Fibroblast of peridontal ligament (primary cell): Measurements from ENCODE around the gene RAB34.
"Not testable (repeated sequence)": the region's sequence is repeated elsewhere in the genome, so short reads cannot be mapped to it uniquely, and the experiment has no call there.

Experiments
- DNase-seq: peaks from one replicate; pipeline ENCODE4 v3.0.0-alpha.2; 2010; ENCODE audit errors: extremely low read depth

Gene RAB34

GRCh38 chr17:28746611-28747050 lies 29.0 kb upstream of the RAB34 start:
- DNase-seq: no peak

DNA sequence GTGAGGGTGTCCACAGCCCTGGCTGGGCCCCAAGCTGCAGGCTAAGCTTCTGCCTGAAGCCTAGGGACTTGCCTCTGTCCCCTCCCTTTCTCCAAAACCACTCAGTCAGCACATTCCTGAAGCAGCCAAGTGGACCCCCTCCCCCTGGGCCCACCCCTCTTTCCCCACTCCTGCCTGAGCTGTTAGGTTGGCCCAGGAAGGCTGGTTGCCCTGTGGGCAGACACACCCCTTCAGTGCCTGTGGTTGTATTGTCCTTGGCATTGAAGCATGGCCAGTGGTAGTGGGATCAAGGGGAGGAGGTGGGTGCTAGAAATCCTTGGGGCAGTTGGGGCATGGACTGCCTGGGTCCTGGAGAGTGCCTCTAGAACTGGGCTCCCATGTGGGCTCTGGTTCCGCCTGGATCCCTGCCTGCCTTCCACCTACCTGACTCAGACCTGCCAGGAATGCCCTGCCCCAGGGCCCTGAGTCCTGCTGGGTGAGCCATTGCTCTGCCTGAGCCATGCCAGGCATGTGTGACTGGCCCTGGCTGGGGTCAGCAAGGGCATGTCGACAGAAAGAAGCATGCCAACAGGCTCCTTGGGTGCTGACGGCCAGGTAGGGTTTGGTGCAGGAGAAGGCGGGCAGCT lies 28.2 kb upstream of the RAB34 start:
- no peak for DNase-seq

DNA sequence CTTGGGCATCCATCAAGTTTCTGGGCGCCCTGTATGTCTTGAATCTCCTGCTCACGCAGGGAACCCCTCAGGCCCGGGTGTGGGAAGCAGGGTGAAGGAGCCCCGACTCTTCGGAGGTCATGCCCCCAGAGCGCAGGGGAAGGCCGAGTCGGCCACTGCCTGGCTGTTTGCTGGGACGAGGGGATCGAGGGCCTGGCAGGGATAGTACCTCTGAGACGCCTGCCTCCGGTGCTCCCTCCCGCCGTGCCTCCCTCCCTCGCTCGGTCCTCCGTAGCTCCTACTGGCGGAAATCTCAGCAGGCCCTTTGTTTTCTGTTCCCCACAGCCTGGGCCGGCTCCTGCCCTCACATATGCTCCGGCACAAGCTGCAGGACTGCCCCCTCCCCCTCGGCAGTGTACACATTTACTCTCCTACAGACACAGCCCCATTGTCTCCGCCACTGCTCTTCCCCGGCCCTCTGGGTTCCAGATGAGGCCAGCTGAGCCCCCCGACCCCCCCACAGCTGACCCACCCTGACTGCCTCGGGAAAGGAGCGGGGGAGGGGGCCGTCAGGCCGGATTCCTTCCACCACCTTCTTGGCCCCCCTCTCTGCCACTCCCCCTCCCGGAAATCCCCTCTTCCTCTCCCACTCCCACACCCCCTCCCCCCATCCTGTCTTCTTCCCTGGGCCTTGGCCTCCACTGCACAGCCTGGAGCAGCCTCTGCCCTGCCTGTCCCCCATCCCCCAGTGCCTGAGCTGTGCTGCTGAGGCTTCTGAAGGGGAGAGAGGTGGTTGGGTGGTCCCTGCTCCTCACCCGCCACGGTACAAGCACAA lies 27.5 kb upstream of the RAB34 start:
- peak; percentile 38 for DNase-seq

DNA sequence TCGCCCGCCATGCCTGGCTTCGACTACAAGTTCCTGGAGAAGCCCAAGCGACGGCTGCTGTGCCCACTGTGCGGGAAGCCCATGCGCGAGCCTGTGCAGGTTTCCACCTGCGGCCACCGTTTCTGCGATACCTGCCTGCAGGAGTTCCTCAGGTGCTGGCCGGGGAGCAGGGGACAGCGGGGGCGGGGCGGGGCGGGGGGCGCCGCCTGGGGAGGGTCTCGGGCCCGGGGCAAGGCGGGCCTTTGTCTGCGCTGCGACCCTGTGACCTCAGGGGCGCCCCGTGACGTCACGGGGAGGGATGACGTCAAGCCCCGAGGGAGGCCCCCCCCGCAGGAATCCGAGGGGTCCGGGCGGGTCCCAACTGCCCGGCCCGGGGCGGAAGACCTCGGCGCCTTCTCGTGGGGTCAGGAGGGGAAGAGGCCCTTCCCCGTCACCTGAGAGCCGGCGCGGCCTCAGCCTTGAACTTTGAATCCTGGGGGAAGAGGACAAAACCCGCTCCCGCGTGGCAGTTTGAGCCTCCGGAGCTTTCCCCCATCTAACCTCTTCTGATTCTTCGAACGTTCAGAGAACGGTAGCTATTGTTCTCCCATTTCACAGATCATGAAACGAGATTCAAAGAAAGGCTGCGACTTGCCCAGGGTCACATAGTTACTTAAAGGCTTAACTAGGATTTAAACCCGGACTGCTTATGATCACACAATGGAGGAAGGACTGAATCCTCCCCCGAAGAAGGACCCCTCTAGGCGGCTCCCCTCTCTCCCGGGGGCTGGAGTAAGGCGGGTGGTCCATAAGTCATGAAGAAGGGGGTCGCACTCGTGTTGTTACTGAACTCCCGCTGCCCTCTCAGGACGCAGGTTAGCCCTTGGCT lies 26.7 kb upstream of the RAB34 start:
- DNase-seq: peak; percentile 36

GRCh38 chr17:28743243-28744103 lies 25.8 kb upstream of the RAB34 start, which contains the start of gene TRAF4:
TSS of gene TRAF4 (plus strand) at chr17:28744011. CDS start at chr17:28744113, 102 bp downstream.
- DNase-seq: peak; percentile 86

DNA sequence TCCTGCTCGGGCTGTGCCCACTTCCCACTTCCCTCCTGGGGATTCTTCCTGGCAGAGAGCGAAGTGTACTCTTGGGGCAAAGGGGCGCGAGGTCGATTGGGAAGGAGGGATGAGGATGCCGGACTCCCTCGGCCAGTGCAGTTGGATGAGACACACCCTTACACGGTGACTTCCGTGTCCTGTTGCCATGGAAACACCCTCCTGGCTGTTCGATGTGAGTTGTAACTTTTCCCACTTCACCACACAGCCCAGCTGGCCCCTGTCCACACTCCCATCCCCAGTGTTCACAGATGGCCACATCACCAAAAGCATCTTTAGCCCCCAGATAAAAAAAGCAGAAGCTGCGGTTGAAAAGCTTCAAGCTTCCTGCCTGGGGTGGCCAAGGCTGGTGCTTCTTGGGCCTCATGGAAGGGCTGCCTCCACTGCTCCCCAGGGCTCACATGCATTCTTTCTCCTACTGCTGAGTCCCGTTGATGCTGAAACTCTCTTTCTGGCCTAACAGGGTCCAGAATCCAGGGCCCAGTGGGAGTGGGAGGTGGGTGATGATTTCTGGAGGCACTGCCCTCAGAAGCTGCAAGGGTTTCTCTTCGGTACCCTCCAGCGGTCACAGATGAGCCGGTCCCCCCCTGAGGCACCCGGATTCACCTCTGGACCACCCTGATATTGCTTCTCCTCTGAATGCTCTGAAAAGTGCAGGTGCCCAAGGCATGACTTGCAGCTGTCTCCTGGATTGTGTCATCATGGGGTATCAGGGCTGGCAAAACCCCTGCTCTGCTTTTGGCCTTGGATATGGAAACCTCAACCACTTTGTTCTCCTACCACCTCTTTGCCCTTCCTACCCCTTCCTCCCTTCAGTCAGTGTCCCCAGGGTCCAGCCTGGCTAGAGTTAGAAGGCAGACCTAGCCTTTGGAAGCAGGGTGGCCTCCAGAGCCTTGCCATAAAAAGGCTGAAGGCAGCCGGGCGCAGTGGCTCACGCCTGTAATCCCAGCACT lies 24.0 kb upstream of the RAB34 start:
- no peak for DNase-seq

- no peak for DNase-seq
Measured at GRCh38 chr17:28740406-28741357, 23.0 kb upstream of the RAB34 start.

DNA sequence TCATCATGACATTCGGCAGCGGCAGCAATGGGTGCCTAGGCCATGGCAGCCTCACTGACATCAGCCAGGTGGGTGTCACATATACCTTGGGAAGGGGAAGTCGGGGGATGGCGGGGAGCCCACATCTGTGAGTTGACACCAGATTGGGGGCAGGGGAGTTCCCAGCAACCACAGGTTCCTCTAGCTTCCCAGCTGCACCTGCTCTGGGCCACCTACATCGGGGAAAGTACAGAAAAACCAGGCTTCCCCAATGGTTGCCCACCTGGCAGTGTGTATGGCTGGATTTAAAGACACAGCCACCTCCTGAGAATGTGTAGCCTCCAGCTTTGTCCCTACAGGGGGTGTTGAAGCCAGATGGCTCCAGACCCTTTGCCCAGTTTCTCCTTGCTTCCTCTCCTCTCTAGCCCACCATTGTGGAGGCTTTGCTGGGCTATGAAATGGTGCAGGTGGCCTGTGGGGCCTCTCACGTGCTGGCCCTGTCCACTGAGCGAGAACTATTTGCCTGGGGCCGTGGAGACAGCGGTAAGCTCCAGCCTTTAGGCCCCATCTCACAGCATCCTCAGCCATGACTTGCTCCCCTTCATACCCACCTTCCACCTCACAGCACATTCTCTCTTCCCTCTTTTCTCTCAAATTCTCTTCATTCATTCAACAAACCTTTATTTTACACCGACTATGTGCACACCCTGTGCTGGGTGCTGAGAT lies 21.2 kb upstream of the RAB34 start:
- no peak for DNase-seq

- no peak for DNase-seq
Measured at GRCh38 chr17:28737770-28738679, 20.4 kb upstream of the RAB34 start.

DNA sequence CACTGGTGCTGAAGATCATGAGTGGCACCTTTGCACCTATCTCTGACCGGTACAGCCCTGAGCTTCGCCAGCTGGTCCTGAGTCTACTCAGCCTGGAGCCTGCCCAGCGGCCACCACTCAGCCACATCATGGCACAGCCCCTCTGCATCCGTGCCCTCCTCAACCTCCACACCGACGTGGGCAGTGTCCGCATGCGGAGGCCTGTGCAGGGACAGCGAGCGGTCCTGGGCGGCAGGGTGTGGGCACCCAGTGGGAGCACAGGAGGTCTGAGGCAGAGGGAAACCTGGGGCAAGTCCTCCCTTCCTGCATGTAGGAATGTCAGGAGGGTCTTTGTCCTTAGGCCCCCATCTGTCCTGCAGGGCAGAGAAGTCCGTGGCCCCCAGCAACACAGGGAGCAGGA lies 19.6 kb upstream of the RAB34 start:
- no peak for DNase-seq

DNA sequence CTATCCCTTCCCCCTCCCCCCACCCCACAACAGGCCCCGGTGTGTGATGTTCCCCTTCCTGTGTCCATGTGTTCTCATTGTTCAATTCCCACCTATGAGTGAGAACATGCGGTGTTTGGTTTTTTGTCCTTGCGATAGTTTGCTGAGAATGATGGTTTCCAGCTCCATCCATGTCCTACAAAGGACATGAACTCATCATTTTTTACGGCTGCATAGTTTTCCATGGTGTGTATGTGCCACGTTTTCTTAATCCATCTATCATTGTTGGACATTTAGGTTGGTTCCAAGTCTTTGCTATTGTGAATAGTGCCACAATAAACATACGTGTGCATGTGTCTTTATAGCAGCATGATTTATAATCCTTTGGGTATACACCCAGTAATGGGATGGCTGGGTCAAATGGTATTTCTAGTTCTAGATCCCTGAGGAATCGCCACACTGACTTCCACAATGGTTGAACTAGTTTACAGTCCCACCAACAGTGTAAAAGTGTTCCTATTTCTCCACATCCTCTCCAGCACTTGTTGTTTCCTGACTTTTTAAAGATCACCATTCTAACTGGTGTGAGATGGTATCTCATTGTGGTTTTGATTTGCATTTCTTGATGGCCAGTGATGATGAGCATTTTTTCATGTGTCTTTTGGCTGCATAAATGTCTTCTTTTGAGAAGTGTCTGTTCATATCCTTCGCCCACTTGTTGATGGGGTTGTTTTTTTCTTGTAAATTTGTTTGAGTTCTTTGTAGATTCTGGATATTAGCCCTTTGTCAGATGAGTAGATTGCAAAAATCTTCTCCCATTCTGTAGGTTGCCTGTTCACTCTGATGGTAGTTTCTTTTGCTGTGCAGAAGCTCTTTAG lies 18.5 kb upstream of the RAB34 start:
- not testable (repeated sequence) for DNase-seq

DNA sequence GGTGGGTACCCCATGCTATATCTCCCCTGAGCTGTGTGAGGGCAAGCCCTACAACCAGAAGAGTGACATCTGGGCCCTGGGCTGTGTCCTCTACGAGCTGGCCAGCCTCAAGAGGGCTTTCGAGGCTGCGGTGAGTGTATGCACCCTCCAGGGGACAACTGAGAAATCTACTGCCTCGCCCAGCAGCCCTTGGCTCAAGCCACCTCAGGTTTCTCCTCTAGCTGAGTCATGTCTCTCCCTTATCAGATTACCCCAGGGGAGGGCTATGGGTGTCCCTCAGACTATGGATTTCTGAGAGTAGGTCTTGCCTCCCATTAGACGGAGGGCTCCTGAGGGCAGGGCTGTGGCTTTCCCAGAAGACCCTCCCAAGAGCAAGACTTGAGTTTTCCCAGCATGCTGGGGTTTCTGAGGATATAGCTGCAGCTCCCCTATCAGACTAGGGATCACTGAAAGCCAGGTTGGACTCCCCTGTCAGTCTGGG lies 17.6 kb upstream of the RAB34 start:
- no peak for DNase-seq

DNA sequence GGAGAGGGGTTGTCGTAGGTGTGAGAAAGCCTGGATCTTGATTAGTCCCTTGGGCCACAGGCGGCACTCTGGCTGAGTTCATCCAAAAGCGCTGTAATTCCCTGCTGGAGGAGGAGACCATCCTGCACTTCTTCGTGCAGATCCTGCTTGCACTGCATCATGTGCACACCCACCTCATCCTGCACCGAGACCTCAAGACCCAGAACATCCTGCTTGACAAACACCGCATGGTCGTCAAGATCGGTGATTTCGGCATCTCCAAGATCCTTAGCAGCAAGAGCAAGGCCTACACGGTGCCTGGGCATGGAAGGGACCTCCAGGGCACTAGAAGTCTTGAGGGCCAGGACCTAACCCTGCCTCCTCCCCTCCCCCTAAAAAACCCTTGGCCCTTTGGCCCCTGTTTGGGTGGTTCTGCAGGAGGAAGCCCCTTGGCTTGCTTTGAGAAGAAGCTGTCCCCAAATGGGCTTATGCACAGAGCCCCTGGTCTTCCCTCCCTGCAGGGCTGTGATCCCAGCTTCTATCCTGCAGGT lies 17.1 kb upstream of the RAB34 start:
- no peak for DNase-seq

- no peak for DNase-seq
Measured at GRCh38 chr17:28733346-28733745, 15.7 kb upstream of the RAB34 start.

- DNase-seq: no peak
Measured at GRCh38 chr17:28729950-28730330, 12.3 kb upstream of the RAB34 start.
